Retinal pigment epithelial cell (primary cell): ENCODE data around the gene PKNOX2.

ENCODE experiments used
- DNase-seq: peaks from one replicate; pipeline ENCODE4 v3.0.0-alpha.2; 2010; ENCODE audit warnings: low read depth
- H3K4me3 ChIP-seq: 2 replicates; pipeline ENCODE4 v1.5.1; 2011; ENCODE audit warnings: mild to moderate bottlenecking, low read length, control low read depth, moderate library complexity
- TF ChIP-seq, protein P1 (sequence below): conservative IDR thresholded peaks from 2 replicates; pipeline ENCODE4 v1.5.1; 2011; ENCODE audit warnings: low read depth, low read length, control low read depth, inconsistent platforms

PKNOX2 gene

DNA sequence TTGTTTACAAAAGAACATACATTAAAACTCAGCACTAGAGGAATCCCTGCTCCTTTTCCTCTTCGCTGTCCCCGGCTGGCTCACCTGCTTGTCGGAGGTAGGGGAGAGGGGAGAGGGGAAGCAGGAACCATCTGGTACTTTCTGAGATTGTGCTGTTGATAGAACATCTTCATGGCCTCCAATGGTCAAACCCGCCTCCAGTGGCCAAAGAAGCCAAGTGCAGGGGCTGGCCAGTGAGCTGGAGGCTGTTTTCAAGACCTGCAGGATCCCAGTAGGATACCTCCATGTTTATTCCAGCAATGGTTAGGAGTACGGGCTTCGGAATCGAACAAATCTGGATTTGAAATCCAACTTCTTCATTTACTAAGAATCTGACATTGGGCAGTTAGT is 92.6 kb downstream of the PKNOX2 start:
- H3K4me3 ChIP-seq: no peak overlapping the region
- no peak for DNase-seq
- TF ChIP-seq, protein P1, sequence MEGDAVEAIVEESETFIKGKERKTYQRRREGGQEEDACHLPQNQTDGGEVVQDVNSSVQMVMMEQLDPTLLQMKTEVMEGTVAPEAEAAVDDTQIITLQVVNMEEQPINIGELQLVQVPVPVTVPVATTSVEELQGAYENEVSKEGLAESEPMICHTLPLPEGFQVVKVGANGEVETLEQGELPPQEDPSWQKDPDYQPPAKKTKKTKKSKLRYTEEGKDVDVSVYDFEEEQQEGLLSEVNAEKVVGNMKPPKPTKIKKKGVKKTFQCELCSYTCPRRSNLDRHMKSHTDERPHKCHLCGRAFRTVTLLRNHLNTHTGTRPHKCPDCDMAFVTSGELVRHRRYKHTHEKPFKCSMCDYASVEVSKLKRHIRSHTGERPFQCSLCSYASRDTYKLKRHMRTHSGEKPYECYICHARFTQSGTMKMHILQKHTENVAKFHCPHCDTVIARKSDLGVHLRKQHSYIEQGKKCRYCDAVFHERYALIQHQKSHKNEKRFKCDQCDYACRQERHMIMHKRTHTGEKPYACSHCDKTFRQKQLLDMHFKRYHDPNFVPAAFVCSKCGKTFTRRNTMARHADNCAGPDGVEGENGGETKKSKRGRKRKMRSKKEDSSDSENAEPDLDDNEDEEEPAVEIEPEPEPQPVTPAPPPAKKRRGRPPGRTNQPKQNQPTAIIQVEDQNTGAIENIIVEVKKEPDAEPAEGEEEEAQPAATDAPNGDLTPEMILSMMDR: peak; percentile 31

GRCh38 chr11:125257751-125258150 is 93.2 kb downstream of the PKNOX2 start:
- DNase-seq: no peak
- H3K4me3 ChIP-seq: no peak overlapping the region
- TF ChIP-seq, protein P1: no peak

GRCh38 chr11:125258291-125259032 is 93.9 kb downstream of the PKNOX2 start:
- DNase-seq: no peak
- H3K4me3 ChIP-seq: no peak overlapping the region
- TF ChIP-seq, protein P1: no peak

- TF ChIP-seq, protein P1: no peak
- no peak for DNase-seq
- no peak overlapping the region for H3K4me3 ChIP-seq
Observed at GRCh38 chr11:125261588-125261987, 97.0 kb downstream of the PKNOX2 start.

DNA sequence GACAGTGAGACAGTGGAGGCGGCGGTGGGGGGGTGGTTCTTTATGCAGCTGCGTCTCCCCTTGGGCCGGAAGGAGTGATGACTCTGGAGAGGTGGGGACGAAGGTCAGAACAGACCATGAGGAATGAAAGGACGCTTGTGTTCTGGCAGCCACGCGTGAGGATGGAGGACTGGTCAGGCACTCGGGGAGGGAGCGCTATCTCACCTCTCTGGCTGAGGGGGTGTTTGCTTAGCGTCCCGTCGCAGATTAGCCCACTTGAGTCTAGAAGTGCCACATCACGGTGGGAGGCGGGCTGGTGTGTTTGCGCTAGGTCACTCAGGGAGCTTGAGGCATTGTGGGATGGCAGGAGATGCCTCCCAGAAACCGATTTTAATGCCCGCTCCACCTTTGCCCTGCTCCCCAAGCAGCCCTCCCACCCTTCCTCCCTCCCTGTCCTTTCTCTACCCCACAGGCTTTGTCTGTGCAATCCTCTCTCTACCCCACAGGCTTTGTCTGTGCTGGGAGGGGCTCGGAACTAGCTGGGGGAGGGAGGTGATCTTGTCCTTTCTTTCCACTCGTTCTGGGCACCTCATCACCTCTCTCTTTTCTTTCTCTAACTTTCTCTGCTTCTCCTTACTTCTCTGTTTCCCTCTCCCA is 97.8 kb downstream of the PKNOX2 start:
- TF ChIP-seq, protein P1: no peak
- no peak overlapping the region for H3K4me3 ChIP-seq
- DNase-seq: no peak

GRCh38 chr11:125262830-125263218 is 98.3 kb downstream of the PKNOX2 start:
- TF ChIP-seq, protein P1: no peak
- DNase-seq: no peak
- no peak overlapping the region for H3K4me3 ChIP-seq

DNA sequence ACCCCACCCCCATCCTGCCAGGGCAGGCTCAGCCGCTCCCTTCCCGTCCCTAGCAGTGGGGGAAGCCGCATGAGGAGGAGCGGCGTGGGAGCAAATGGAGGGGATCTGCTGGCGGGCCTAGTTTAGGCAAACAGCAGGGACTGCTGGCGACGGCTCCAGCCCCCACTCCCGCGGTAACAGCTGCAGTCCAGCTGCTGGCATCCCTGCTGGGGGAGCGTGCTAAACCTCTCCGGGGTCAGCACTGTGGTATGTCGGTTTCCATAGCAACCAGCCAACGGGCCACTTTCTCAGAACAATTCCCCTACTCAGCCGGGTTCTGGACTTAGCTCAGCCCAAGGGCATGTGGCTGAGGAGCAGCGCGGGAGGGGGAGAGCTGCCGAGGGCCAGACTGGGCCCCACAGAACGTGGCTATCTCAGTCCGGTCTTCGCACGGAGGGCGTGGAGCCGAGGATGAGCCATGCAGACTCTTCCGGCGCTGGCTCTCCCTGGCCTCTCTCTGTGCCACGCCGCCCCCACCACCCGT is 98.8 kb downstream of the PKNOX2 start:
- peak overlapping the region; percentile 17 for H3K4me3 ChIP-seq
- DNase-seq: peak; percentile 44
- TF ChIP-seq, protein P1: no peak
